GM19468 (cell line): ENCODE data around the gene PAM.
A peak's percentile ranks its signal among the peaks of the same experiment; 100 is the strongest.

Experiments
- ATAC-seq: cut with Tn5 transposase; IDR thresholded peaks from one replicate; pipeline ENCODE4 v1.9.1; 2021; ENCODE audit warnings: mild to moderate bottlenecking, moderate library complexity, moderate number of reproducible peaks; ENCODE audit not compliant: unreplicated experiment; ENCODE audit errors: extremely low read depth

The PAM gene

GRCh38 chr5:102853680-102854079, 98.6 kb downstream of the PAM start:
- ATAC-seq = no peak

- no peak for ATAC-seq
Measured at GRCh38 chr5:102855681-102856388, 100.7 kb downstream of the PAM start.

- no peak for ATAC-seq
Measured at GRCh38 chr5:102856389-102856777, 101.3 kb downstream of the PAM start.

GRCh38 chr5:102857076-102857818, 102.1 kb downstream of the PAM start:
- no peak for ATAC-seq

- ATAC-seq = no peak
Measured at GRCh38 chr5:102858221-102858620, 103.1 kb downstream of the PAM start.

GRCh38 chr5:102858808-102859207, 103.7 kb downstream of the PAM start:
- ATAC-seq = no peak

GRCh38 chr5:102860035-102860434, 104.9 kb downstream of the PAM start:
- ATAC-seq = no peak

- no peak for ATAC-seq
Measured at GRCh38 chr5:102863058-102863457, 108.0 kb downstream of the PAM start.

GRCh38 chr5:102863764-102864560, 108.9 kb downstream of the PAM start:
- no peak for ATAC-seq

- no peak for ATAC-seq
Measured at GRCh38 chr5:102865171-102865509, 110.0 kb downstream of the PAM start.

GRCh38 chr5:102865510-102866236, 110.6 kb downstream of the PAM start:
- peak; percentile 58 for ATAC-seq

- ATAC-seq = no peak
Measured at GRCh38 chr5:102866237-102866600, 111.1 kb downstream of the PAM start.

- ATAC-seq = no peak
Measured at GRCh38 chr5:102867992-102868662, 113.0 kb downstream of the PAM start.

- ATAC-seq = no peak
Measured at GRCh38 chr5:102869230-102869629, 114.1 kb downstream of the PAM start.

GRCh38 chr5:102873379-102873932, 118.4 kb downstream of the PAM start:
- no peak for ATAC-seq

GRCh38 chr5:102874054-102874453, 118.9 kb downstream of the PAM start:
- no peak for ATAC-seq

- no peak for ATAC-seq
Measured at GRCh38 chr5:102875721-102876123, 120.6 kb downstream of the PAM start.

GRCh38 chr5:102876610-102877009, 121.5 kb downstream of the PAM start:
- ATAC-seq = no peak

GRCh38 chr5:102879741-102880140, 124.6 kb downstream of the PAM start:
- ATAC-seq = no peak

- no peak for ATAC-seq
Measured at GRCh38 chr5:102886586-102886985, 131.5 kb downstream of the PAM start.
